Ishikawa (cell line): Measurements from ENCODE around the gene SMIM35.

Experiments used
- CEBPB ChIP-seq: IDR thresholded peaks from 2 replicates; pipeline ENCODE4 v1.6.1; 2012
- CREB1 ChIP-seq: IDR thresholded peaks from 2 replicates; pipeline ENCODE4 v1.6.1; 2012; ENCODE audit warnings: low read depth
- EGR1 ChIP-seq: IDR thresholded peaks from 2 replicates; pipeline ENCODE4 v1.6.1; 2012
- EP300 ChIP-seq: IDR thresholded peaks from 2 replicates; pipeline ENCODE4 v1.6.1; 2012; ENCODE audit warnings: borderline replicate concordance
- FOXM1 ChIP-seq: IDR thresholded peaks from 2 replicates; pipeline ENCODE4 v1.6.1; 2012; ENCODE audit warnings: low read depth, borderline replicate concordance
- MAX ChIP-seq: IDR thresholded peaks from 2 replicates; pipeline ENCODE4 v1.6.1; 2012
- NFIC ChIP-seq: IDR thresholded peaks from 2 replicates; pipeline ENCODE4 v1.6.1; 2012
- RAD21 ChIP-seq: IDR thresholded peaks from 2 replicates; pipeline ENCODE4 v1.6.1; 2012; ENCODE audit warnings: low read depth
- REST ChIP-seq: IDR thresholded peaks from 2 replicates; pipeline ENCODE4 v1.6.1; 2012; ENCODE audit warnings: low read depth, mild to moderate bottlenecking
- TAF1 ChIP-seq: IDR thresholded peaks from 2 replicates; pipeline ENCODE4 v1.6.1; 2012; ENCODE audit warnings: low read depth, mild to moderate bottlenecking
- TCF12 ChIP-seq: IDR thresholded peaks from 2 replicates; pipeline ENCODE4 v1.6.1; 2012; ENCODE audit warnings: low read depth
- TEAD4 ChIP-seq: IDR thresholded peaks from 2 replicates; pipeline ENCODE4 v1.6.1; 2012
- USF1 ChIP-seq: IDR thresholded peaks from 2 replicates; pipeline ENCODE4 v1.6.1; 2012
- YY1 ChIP-seq: IDR thresholded peaks from 2 replicates; pipeline ENCODE4 v1.6.1; 2012; ENCODE audit warnings: low read depth
- ZBTB7A ChIP-seq: IDR thresholded peaks from 2 replicates; pipeline ENCODE4 v1.6.1; 2012; ENCODE audit warnings: low read depth

The SMIM35 gene

GRCh38 chr11:118007040-118007439, 79.7 kb downstream of the SMIM35 start:
- no peak for TF ChIP-seq TEAD4
- no peak for TF ChIP-seq RAD21
- TF ChIP-seq TAF1 = no peak
- no peak for TF ChIP-seq FOXM1
- TF ChIP-seq NFIC = no peak
- no peak for TF ChIP-seq CEBPB
- TF ChIP-seq EP300 = no peak
- TF ChIP-seq CREB1 = no peak
- no peak for TF ChIP-seq MAX
- TF ChIP-seq USF1 = no peak
- no peak for TF ChIP-seq REST
- TF ChIP-seq EGR1 = no peak
- no peak for TF ChIP-seq YY1

GRCh38 chr11:118006153-118006534, 80.6 kb downstream of the SMIM35 start:
- TF ChIP-seq NFIC = no peak
- TF ChIP-seq ZBTB7A = no peak
- no peak for TF ChIP-seq TCF12
- TF ChIP-seq YY1 = no peak
- no peak for TF ChIP-seq CREB1
- TF ChIP-seq CEBPB = no peak
- no peak for TF ChIP-seq USF1
- TF ChIP-seq RAD21 = no peak
- no peak for TF ChIP-seq FOXM1
- no peak for TF ChIP-seq MAX
- TF ChIP-seq EP300 = no peak
- TF ChIP-seq REST = no peak
- no peak for TF ChIP-seq EGR1
- no peak for TF ChIP-seq TEAD4
- TF ChIP-seq TAF1 = no peak

- TF ChIP-seq USF1 (no peak), EGR1 (no peak), REST (no peak), FOXM1 (no peak), TAF1 (no peak), CEBPB (no peak), EP300 (no peak), ZBTB7A (no peak), YY1 (no peak), NFIC (no peak), TEAD4 (no peak), MAX (no peak), RAD21 (no peak), TCF12 (no peak), CREB1 (no peak)
Measured at GRCh38 chr11:118005224-118006152, 81.3 kb downstream of the SMIM35 start.
